Astrocyte (in vitro differentiated cells and primary cell): ENCODE data around the gene ZC3H11A.
"Not testable (repeated sequence)": the region's sequence is repeated elsewhere in the genome, so short reads cannot be mapped to it uniquely, and the experiment has no call there.

Experiments
- EZH2 ChIP-seq: IDR thresholded peaks from 2 replicates; pipeline ENCODE4 v1.6.1; 2012; ENCODE audit warnings: mild to moderate bottlenecking, low read length, inconsistent platforms; ENCODE audit not compliant: insufficient read depth
- TF ChIP-seq, protein P1 (sequence below): IDR thresholded peaks from 2 replicates; pipeline ENCODE4 v1.5.1; 2011; ENCODE audit warnings: low read depth, mild to moderate bottlenecking, inconsistent platforms, low read length, moderate library complexity; ENCODE audit not compliant: insufficient read depth

GRCh38 chr1:203761958-203762357 lies 33.5 kb upstream of the ZC3H11A start:
- TF ChIP-seq, protein P1, sequence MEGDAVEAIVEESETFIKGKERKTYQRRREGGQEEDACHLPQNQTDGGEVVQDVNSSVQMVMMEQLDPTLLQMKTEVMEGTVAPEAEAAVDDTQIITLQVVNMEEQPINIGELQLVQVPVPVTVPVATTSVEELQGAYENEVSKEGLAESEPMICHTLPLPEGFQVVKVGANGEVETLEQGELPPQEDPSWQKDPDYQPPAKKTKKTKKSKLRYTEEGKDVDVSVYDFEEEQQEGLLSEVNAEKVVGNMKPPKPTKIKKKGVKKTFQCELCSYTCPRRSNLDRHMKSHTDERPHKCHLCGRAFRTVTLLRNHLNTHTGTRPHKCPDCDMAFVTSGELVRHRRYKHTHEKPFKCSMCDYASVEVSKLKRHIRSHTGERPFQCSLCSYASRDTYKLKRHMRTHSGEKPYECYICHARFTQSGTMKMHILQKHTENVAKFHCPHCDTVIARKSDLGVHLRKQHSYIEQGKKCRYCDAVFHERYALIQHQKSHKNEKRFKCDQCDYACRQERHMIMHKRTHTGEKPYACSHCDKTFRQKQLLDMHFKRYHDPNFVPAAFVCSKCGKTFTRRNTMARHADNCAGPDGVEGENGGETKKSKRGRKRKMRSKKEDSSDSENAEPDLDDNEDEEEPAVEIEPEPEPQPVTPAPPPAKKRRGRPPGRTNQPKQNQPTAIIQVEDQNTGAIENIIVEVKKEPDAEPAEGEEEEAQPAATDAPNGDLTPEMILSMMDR, result not testable (repeated sequence)
- not testable (repeated sequence) for TF ChIP-seq EZH2
